H9 (cell line): ENCODE measurements around the gene NRP1. TPM values are rescaled to one million over a fixed set of nuclear protein-coding genes. Genes with fewer than 3 reads are reported as not detected.

Experiments
- DNase-seq: peaks from one replicate; pipeline ENCODE4 v3.0.0-alpha.2; 2017
- H2AFZ ChIP-seq: one replicate; pipeline ENCODE4 v1.6.1; 2013; ENCODE audit warnings: mild to moderate bottlenecking, low read length, control low read depth, moderate library complexity
- H2AK5ac ChIP-seq: 2 replicates; pipeline ENCODE4 v1.6.1; 2013; ENCODE audit warnings: low read length, control low read depth, mixed read lengths; ENCODE audit not compliant: insufficient read length
- H2BK120ac ChIP-seq: one replicate; pipeline ENCODE4 v1.6.1; 2013; ENCODE audit warnings: low read depth, mild to moderate bottlenecking, low read length, control low read depth, inconsistent platforms; ENCODE audit not compliant: poor library complexity, severe bottlenecking
- H2BK12ac ChIP-seq: 2 replicates; pipeline ENCODE4 v1.6.1; 2013; ENCODE audit warnings: low read length, control low read depth, mixed read lengths, low read depth; ENCODE audit not compliant: insufficient read length
- H2BK15ac ChIP-seq: 2 replicates; pipeline ENCODE4 v1.6.1; 2013; ENCODE audit warnings: low read depth, low read length, control low read depth
- H2BK20ac ChIP-seq: one replicate; pipeline ENCODE4 v1.6.1; 2013; ENCODE audit warnings: low read depth, mild to moderate bottlenecking, low read length, control low read depth, inconsistent platforms; ENCODE audit not compliant: poor library complexity, severe bottlenecking
- H2BK5ac ChIP-seq: 2 replicates; pipeline ENCODE4 v1.6.1; 2013; ENCODE audit warnings: low read length, control low read depth, mixed read lengths; ENCODE audit not compliant: insufficient read length
- H3K14ac ChIP-seq: 2 replicates; pipeline ENCODE4 v1.6.1; 2013; ENCODE audit warnings: low read length, control low read depth; ENCODE audit not compliant: insufficient read depth
- H3K18ac ChIP-seq: 2 replicates; pipeline ENCODE4 v1.6.1; 2013; ENCODE audit warnings: low read depth, mild to moderate bottlenecking, mixed read lengths, low read length, control low read depth; ENCODE audit not compliant: insufficient read length
- H3K23ac ChIP-seq: 2 replicates; pipeline ENCODE4 v1.6.1; 2013; ENCODE audit warnings: low read length, control low read depth, mixed read lengths, low read depth; ENCODE audit not compliant: insufficient read length
- H3K23me2 ChIP-seq: 2 replicates; pipeline ENCODE4 v1.6.1; 2013; ENCODE audit warnings: low read depth, mild to moderate bottlenecking, mixed read lengths, low read length, control low read depth; ENCODE audit not compliant: insufficient read length, poor library complexity, severe bottlenecking
- H3K27ac ChIP-seq: 2 replicates; pipeline ENCODE4 v1.5.1; 2013; ENCODE audit warnings: low read length, control low read depth, mixed read lengths, low read depth; ENCODE audit not compliant: insufficient read length
- H3K27me3 ChIP-seq: 2 replicates; pipeline ENCODE4 v1.6.1; 2013; ENCODE audit warnings: low read length, control low read depth, inconsistent platforms; ENCODE audit not compliant: insufficient read depth
- H3K4ac ChIP-seq: 2 replicates; pipeline ENCODE4 v1.6.1; 2013; ENCODE audit warnings: low read depth, mild to moderate bottlenecking, control low read depth, inconsistent platforms, low read length, moderate library complexity
- H3K4me1 ChIP-seq: 2 replicates; pipeline ENCODE4 v1.6.1; 2013; ENCODE audit warnings: low read length, control low read depth, inconsistent platforms; ENCODE audit not compliant: insufficient read depth
- H3K4me2 ChIP-seq: 2 replicates; pipeline ENCODE4 v1.6.1; 2013; ENCODE audit warnings: low read length, control low read depth, mixed read lengths; ENCODE audit not compliant: insufficient read length, insufficient read depth
- H3K56ac ChIP-seq: 2 replicates; pipeline ENCODE4 v1.6.1; 2013; ENCODE audit warnings: low read depth, mild to moderate bottlenecking, mixed read lengths, low read length, control low read depth; ENCODE audit not compliant: insufficient read length
- H3K79me1 ChIP-seq: 2 replicates; pipeline ENCODE4 v1.6.1; 2013; ENCODE audit warnings: low read depth, mild to moderate bottlenecking, moderate library complexity, low read length, control low read depth, inconsistent platforms; ENCODE audit not compliant: insufficient read depth, poor library complexity, severe bottlenecking
- H3K79me2 ChIP-seq: 2 replicates; pipeline ENCODE4 v1.6.1; 2013; ENCODE audit warnings: low read length, control low read depth, inconsistent platforms; ENCODE audit not compliant: insufficient read depth
- H3K9ac ChIP-seq: 2 replicates; pipeline ENCODE4 v1.6.1; 2013; ENCODE audit warnings: low read length, control low read depth, mixed read lengths; ENCODE audit not compliant: insufficient read length; ENCODE audit errors: extremely low read depth
- H3K9me3 ChIP-seq: one replicate; pipeline ENCODE4 v1.6.1; 2013; ENCODE audit warnings: low read depth, low read length, inconsistent platforms; ENCODE audit not compliant: control insufficient read depth
- H3T11ph ChIP-seq: one replicate; pipeline ENCODE4 v1.6.1; 2013; ENCODE audit warnings: mild to moderate bottlenecking, low read length, control low read depth, inconsistent platforms
- H4K20me1 ChIP-seq: one replicate; pipeline ENCODE4 v1.6.1; 2013; ENCODE audit not compliant: control insufficient read depth, insufficient read length, insufficient read depth
- H4K5ac ChIP-seq: 2 replicates; pipeline ENCODE4 v1.6.1; 2013; ENCODE audit warnings: low read depth, mild to moderate bottlenecking, mixed read lengths, low read length, control low read depth; ENCODE audit not compliant: insufficient read length
- H4K8ac ChIP-seq: replicated peaks from 2 replicates; pipeline ENCODE4 v1.6.1; 2013; ENCODE audit warnings: low read length, control low read depth, mixed read lengths, low read depth; ENCODE audit not compliant: insufficient read length
- H4K91ac ChIP-seq: 2 replicates; pipeline ENCODE4 v1.6.1; 2013; ENCODE audit warnings: low read depth, mild to moderate bottlenecking, moderate library complexity, mixed read lengths, low read length, control low read depth; ENCODE audit not compliant: insufficient read length
- H3K27ac Mint-ChIP-seq, 3 experiments: 2 replicates in 2 of 3; 3 replicates in 1 of 3; pipeline ENCODE4 v1.8.0; 2020 to 2021; ENCODE audit warnings: mixed read lengths in 3 of 3, mild to moderate bottlenecking in 1 of 3, moderate library complexity in 1 of 3
- H3K27me3 Mint-ChIP-seq: 2 replicates; pipeline ENCODE4 v1.8.0; 2021; ENCODE audit warnings: low read depth, mild to moderate bottlenecking, moderate library complexity, mixed read lengths
- H3K36me3 Mint-ChIP-seq, 3 experiments: 2 replicates in 2 of 3; 3 replicates in 1 of 3; pipeline ENCODE4 v1.8.0; 2020 to 2021; ENCODE audit warnings: low read depth in 3 of 3, mixed read lengths in 3 of 3; ENCODE audit not compliant: insufficient read depth in 1 of 3
- H3K4me1 Mint-ChIP-seq, 2 experiments: 2 replicates each; pipeline ENCODE4 v1.8.0; 2020; ENCODE audit warnings: mixed read lengths in 2 of 2
- H3K4me3 Mint-ChIP-seq, 2 experiments: 2 replicates in 1 of 2; 3 replicates in 1 of 2; pipeline ENCODE4 v1.8.0; 2020 to 2021; ENCODE audit warnings: mild to moderate bottlenecking in 2 of 2, mixed read lengths in 2 of 2, moderate library complexity in 1 of 2
- H3K9me3 Mint-ChIP-seq, 2 experiments: 2 replicates in 1 of 2; 3 replicates in 1 of 2; pipeline ENCODE4 v1.8.0; 2020; ENCODE audit warnings: mild to moderate bottlenecking in 2 of 2, mixed read lengths in 2 of 2, moderate library complexity in 1 of 2
- CTCF ChIP-seq: fragments of 200-600 bp; sonication (generic); conservative IDR thresholded peaks from 3 replicates; pipeline ENCODE4 v1.8.0; 2021; ENCODE audit warnings: antibody characterized with exemption, mild to moderate bottlenecking
- WGBS: extraction: QIAGEN DNeasy Blood & Tissue Kit; methylation state at CpG from one replicate; pipeline ENCODE4 v1.1.7; 2013; ENCODE audit warnings: missing lambda C conversion rate, low lambda C conversion rate, mixed read lengths; ENCODE audit not compliant: insufficient read length; ENCODE audit errors: extremely low coverage; 5-methylcytosine and 5-hydroxymethylcytosine counted together
- total RNA-seq: library from RNA; stranded (reverse); gene quantifications from 2 replicates; pipeline ENCODE4 v1.2.1, GENCODE V29; 2021

Gene NRP1
- total RNA-seq, 1 experiment from 2014 or later = 4.6 TPM

- Histone ChIP-seq H4K91ac (no peak overlapping the region), H4K8ac (no peak overlapping the region), H2BK20ac (no peak overlapping the region), H4K20me1 (no peaks in the 10 kb centered on the region), H3K79me1 (no peaks in the 10 kb centered on the region), H2BK15ac (no peak overlapping the region), H3K27ac (no peak overlapping the region), H4K5ac (no peak overlapping the region), H2BK12ac (no peak overlapping the region), H3K4me1 (no peaks in the 10 kb centered on the region), H3K9ac (no peak overlapping the region), H3K4ac (no peak overlapping the region), H3K18ac (no peak overlapping the region), H3K56ac (no peak overlapping the region), H3K4me2 (no peak overlapping the region), H3K23me2 (no peaks in the 10 kb centered on the region), H2AFZ (no peak overlapping the region), H3K79me2 (no peaks in the 10 kb centered on the region), H3K23ac (no peak overlapping the region), H3K27me3 (no peaks in the 10 kb centered on the region), H3T11ph (no peak overlapping the region), H3K9me3 (no peaks in the 10 kb centered on the region), H3K14ac (no peak overlapping the region), H2AK5ac (no peak overlapping the region), H2BK5ac (no peak overlapping the region), H2BK120ac (no peak overlapping the region)
- no peaks in the 10 kb centered on the region; a peak in 1 of 5 replicates for H3K9me3 Mint-ChIP-seq
- DNase-seq = no peak
- WGBS = no CpG with 5 or more reads among the region's 1 CpG
- no peak for TF ChIP-seq CTCF
- H3K4me3 Mint-ChIP-seq = no peak overlapping the region
- H3K4me1 Mint-ChIP-seq = peaks cover 11% of the 10 kb centered on the region in 2 experiments; a peak in 3 of 4 replicates
- H3K27ac Mint-ChIP-seq = no peak overlapping the region; a peak in 1 of 7 replicates
- H3K36me3 Mint-ChIP-seq = no peaks in the 10 kb centered on the region
- H3K27me3 Mint-ChIP-seq = no peaks in the 10 kb centered on the region
These were observed 99.6 kb downstream of the NRP1 start for GRCh38 chr10:33234831-33235237.
